AG04450 (cell line): Measurements from ENCODE around the gene ABL1. TPM values are rescaled to one million over a fixed set of nuclear protein-coding genes. Genes with fewer than 3 reads are reported as not detected.
"Not testable (repeated sequence)": the region's sequence is repeated elsewhere in the genome, so short reads cannot be mapped to it uniquely, and the experiment has no call there.

ENCODE experiments used
- CTCF ChIA-PET: fragments of 300-600, 350-600 bp; formaldehyde crosslinking; extraction: SDS; loops from one replicate; lab custom pipeline; 2022; ENCODE audit warnings: antibody characterized with exemption, inconsistent platforms; lab: Charles Lee
- POLR2A ChIA-PET: fragments of 350-600 bp; formaldehyde crosslinking; extraction: SDS; loops from one replicate; lab custom pipeline; 2021; ENCODE audit warnings: antibody characterized with exemption, inconsistent platforms; lab: Yijun Ruan, JAX
- DNase-seq: peaks from one replicate; pipeline ENCODE4 v3.0.0-alpha.2; 2011; ENCODE audit warnings: low read depth, low spot score
- H3K27ac ChIP-seq: one replicate; pipeline ENCODE4 v1.5.1; 2012; ENCODE audit warnings: low read depth, low read length, control low read depth
- H3K27me3 ChIP-seq: one replicate; pipeline ENCODE4 v1.6.0; 2012; ENCODE audit warnings: low read length; ENCODE audit not compliant: control insufficient read depth, insufficient read depth
- H3K4me3 ChIP-seq: 2 replicates; pipeline ENCODE4 v1.5.1; 2011; ENCODE audit warnings: mild to moderate bottlenecking, low read depth, low read length, control low read depth
- H3K9me3 ChIP-seq: 2 replicates; pipeline ENCODE4 v1.5.1; 2012; ENCODE audit warnings: low read length; ENCODE audit not compliant: control insufficient read depth, insufficient read depth
- CTCF ChIP-seq: IDR thresholded peaks from 2 replicates; pipeline ENCODE4 v1.5.1; 2011; ENCODE audit warnings: low read depth, low read length, control low read depth, inconsistent platforms
- polyA plus RNA-seq: library from polyadenylated mRNA; depleted of rRNA; stranded (reverse); fragments of >200 nt; gene quantifications from 2 replicates; pipeline ENCODE4 v1.2.3, GENCODE V29; 2011

ABL1 gene
- polyA plus RNA-seq, 1 experiment = 37.5 TPM

GRCh38 chr9:130908878-130909355 lies 73.9 kb downstream of the ABL1 start:
- H3K4me3 ChIP-seq = no peak overlapping the region
- H3K27ac ChIP-seq = no peak overlapping the region
- no peak for DNase-seq
- no peak for TF ChIP-seq CTCF
- H3K9me3 ChIP-seq = no peaks in the 10 kb centered on the region
- CTCF ChIA-PET = no interaction called here
- peaks cover 3% of the 10 kb centered on the region for H3K27me3 ChIP-seq
- POLR2A ChIA-PET = no interaction called here

GRCh38 chr9:130910041-130910440 lies 75.0 kb downstream of the ABL1 start:
- POLR2A ChIA-PET = interaction anchor here (1.0 kb wide), 1 partner anchor 18 kb away, joined by 3 read pairs; no protein-coding TSS in a partner anchor
- H3K9me3 ChIP-seq, CTCF ChIA-PET, H3K27ac ChIP-seq, H3K4me3 ChIP-seq, H3K27me3 ChIP-seq, DNase-seq: not testable (repeated sequence)

GRCh38 chr9:130910670-130911069 lies 75.6 kb downstream of the ABL1 start:
- H3K9me3 ChIP-seq, H3K4me3 ChIP-seq, DNase-seq, CTCF ChIA-PET, H3K27me3 ChIP-seq, H3K27ac ChIP-seq: not testable (repeated sequence)
- POLR2A ChIA-PET = interaction anchor here (1.0 kb wide), 1 partner anchor 17 kb away, joined by 3 read pairs; no protein-coding TSS in a partner anchor

- Histone ChIP-seq H3K27me3 (peaks cover 3% of the 10 kb centered on the region), H3K9me3 (no peaks in the 10 kb centered on the region), H3K27ac (no peak overlapping the region), H3K4me3 (no peak overlapping the region)
- ChIA-PET POLR2A (interaction anchor here (0.6 kb wide), 1 partner anchor 257 kb away, joined by 3 read pairs; no protein-coding TSS in a partner anchor), CTCF (interaction anchor here (0.6 kb wide), 1 partner anchor 28 kb away, joined by 3 read pairs; the partner anchor contains the start of gene FIBCD1)
- no peak for DNase-seq
- no peak for TF ChIP-seq CTCF
Measured at GRCh38 chr9:130911254-130912049, 76.4 kb downstream of the ABL1 start.

- Histone ChIP-seq H3K27ac (peak overlapping the region; percentile 47), H3K9me3 (no peaks in the 10 kb centered on the region; the same call in 1 of the 2 replicates), H3K27me3 (peaks cover 4% of the 10 kb centered on the region), H3K4me3 (peak overlapping the region; percentile 25; the same call in 1 of the 2 replicates)
- no peak for TF ChIP-seq CTCF
- POLR2A ChIA-PET = interaction anchor here (0.6 to 2.2 kb wide), 4 partner anchors 8 to 20 kb away, joined by 4 to 9 read pairs (median 7); no protein-coding TSS in a partner anchor
- CTCF ChIA-PET = interaction anchor here (0.5 to 1.7 kb wide), 6 partner anchors 21 to 212 kb away, joined by 3 to 7 read pairs (median 4); no protein-coding TSS in a partner anchor
- no peak for DNase-seq
Measured at GRCh38 chr9:130912932-130913598, 78.0 kb downstream of the ABL1 start.
